Cardiac muscle cell (in vitro differentiated cells and primary cell): Measurements from ENCODE around the gene AUH. TPM values are rescaled to one million over a fixed set of nuclear protein-coding genes. Genes with fewer than 3 reads are reported as not detected.

Experiments used
- DNase-seq, 2 donors: peaks; one replicate each; pipeline versions ENCODE4 v3.0.0 to v3.0.0-alpha.2; 2010 to 2017; ENCODE audit warnings: low read depth in 1 of 2, low spot score in 1 of 2
- H3K27ac ChIP-seq: fragments of 200-600 bp; sonication (generic); 2 replicates; pipeline ENCODE4 v1.5.1; 2016
- H3K27me3 ChIP-seq: fragments of 200-600 bp; sonication (generic); 2 replicates; pipeline ENCODE4 v1.6.0; 2016; ENCODE audit warnings: control low read depth
- H3K36me3 ChIP-seq: fragments of 200-600 bp; sonication (generic); 2 replicates; pipeline ENCODE4 v1.5.1; 2016; ENCODE audit warnings: control low read depth
- H3K4me1 ChIP-seq: fragments of 200-600 bp; sonication (generic); 2 replicates; pipeline ENCODE4 v1.8.1; 2017; ENCODE audit warnings: low read depth, mild to moderate bottlenecking, mixed run types
- H3K4me3 ChIP-seq: fragments of 200-600 bp; sonication (generic); 2 replicates; pipeline ENCODE4 v1.5.1; 2016; ENCODE audit warnings: mild to moderate bottlenecking
- H3K9me3 ChIP-seq: fragments of 200-600 bp; sonication (generic); 2 replicates; pipeline ENCODE4 v1.5.1; 2017; ENCODE audit warnings: low read depth, mild to moderate bottlenecking, control low read depth
- CTCF ChIP-seq: IDR thresholded peaks from 2 replicates; pipeline ENCODE4 v1.5.1; 2012; ENCODE audit warnings: low read depth, mild to moderate bottlenecking, low read length
- polyA plus RNA-seq: library from polyadenylated mRNA; unstranded; fragments of >200 nt; fragmentation: Nextera tagmentation; extraction: Ambion mirVana; gene quantifications from 2 replicates; pipeline ENCODE4 v1.2.1, GENCODE V29; 2016
- total RNA-seq: library from RNA; depleted of rRNA; stranded (reverse); fragments of >200 nt; gene quantifications from 2 replicates; pipeline ENCODE4 v1.2.3, GENCODE V29; 2016

AUH gene
- total and polyA plus RNA-seq, 2 experiments from 2014 or later = 52.0 to 68.8 TPM

GRCh38 chr9:91303741-91304415, 57.8 kb downstream of the AUH start:
- Histone ChIP-seq H3K36me3 (no peaks in the 10 kb centered on the region), H3K9me3 (no peaks in the 10 kb centered on the region), H3K27me3 (no peaks in the 10 kb centered on the region), H3K4me1 (peaks cover 8% of the 10 kb centered on the region), H3K4me3 (no peak overlapping the region), H3K27ac (no peak overlapping the region)
- DNase-seq = no peak
- no peak for TF ChIP-seq CTCF

DNA sequence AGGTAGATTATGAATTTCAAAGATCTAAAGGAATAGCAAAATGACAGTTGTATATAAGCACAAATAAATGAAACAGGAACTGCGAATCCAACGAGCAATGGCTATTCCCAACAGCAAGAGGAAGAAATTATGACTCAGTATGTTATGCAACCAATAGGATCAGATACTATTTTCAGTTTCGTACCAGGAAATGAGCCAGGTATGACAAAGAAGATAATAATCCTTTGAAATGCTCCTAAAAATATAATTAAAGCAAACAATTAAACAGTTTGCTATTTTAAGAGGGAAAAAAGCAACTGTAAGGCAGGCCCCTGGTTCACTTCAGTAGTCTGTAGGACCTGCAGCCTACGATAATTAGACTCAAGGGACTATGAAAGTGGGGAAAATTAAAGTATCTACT, 58.9 kb downstream of the AUH start:
- Histone ChIP-seq H3K27me3 (no peaks in the 10 kb centered on the region), H3K27ac (no peak overlapping the region), H3K4me1 (peaks cover 8% of the 10 kb centered on the region), H3K4me3 (no peak overlapping the region), H3K9me3 (no peaks in the 10 kb centered on the region), H3K36me3 (no peaks in the 10 kb centered on the region)
- TF ChIP-seq CTCF = no peak
- DNase-seq = peak in 1 of 2 donors; percentile 71

DNA sequence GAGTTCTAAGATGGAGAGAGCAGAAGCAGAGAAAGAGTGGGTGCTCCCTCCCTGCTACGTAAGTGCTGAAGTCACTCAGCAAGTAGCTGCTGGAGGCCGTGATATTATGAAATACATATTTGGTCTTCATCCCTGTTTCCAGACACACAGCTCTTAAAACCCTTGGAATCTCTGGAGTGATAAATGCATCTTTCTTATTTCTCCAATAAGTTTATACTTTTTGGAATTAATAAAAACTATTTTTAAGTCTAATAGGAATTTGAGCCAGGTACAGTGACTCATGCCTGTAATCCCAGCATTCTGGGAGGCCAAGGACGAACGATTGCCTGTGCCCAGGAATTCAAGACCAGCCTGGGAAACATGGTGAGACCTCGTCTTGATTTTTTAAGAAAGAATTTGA, 60.6 kb downstream of the AUH start:
- no peak for TF ChIP-seq CTCF
- DNase-seq = peak in 1 of 2 donors; percentile 62
- H3K27me3 ChIP-seq = no peaks in the 10 kb centered on the region

DNA sequence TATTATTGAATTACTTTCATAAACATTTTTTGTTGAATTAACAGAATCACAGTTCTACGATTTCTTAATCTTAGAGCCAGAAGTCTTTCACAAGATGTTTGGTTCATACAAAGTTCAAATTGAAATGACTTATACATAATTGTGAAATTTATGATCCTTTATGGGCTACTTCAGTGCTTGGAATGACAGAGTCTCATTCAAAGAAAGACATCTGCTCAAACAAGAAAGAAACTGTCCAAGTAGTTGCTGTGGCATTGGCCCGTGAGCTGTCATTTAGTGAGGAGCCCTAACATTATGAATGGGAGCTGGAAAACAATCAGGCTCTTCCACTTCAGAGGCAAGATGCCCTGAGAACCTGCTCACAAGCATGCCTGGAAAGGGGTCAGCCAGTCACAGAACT, 63.4 kb downstream of the AUH start:
- no peak overlapping the region for H3K4me3 ChIP-seq
- H3K4me1 ChIP-seq = no peaks in the 10 kb centered on the region
- no peak for TF ChIP-seq CTCF
- no peaks in the 10 kb centered on the region for H3K9me3 ChIP-seq
- no peaks in the 10 kb centered on the region for H3K27me3 ChIP-seq
- no peak overlapping the region for H3K27ac ChIP-seq
- H3K36me3 ChIP-seq = peaks cover 22% of the 10 kb centered on the region
- peak; percentile 23 to 70 for DNase-seq

More for the DNA sequence above, 60.6 kb downstream of the AUH start:
- H3K9me3 ChIP-seq = no peaks in the 10 kb centered on the region
- peaks cover 3% of the 10 kb centered on the region for H3K4me1 ChIP-seq
- peaks cover 4% of the 10 kb centered on the region for H3K36me3 ChIP-seq
- H3K4me3 ChIP-seq = no peak overlapping the region
- H3K27ac ChIP-seq = no peak overlapping the region

- no peaks in the 10 kb centered on the region for H3K27me3 ChIP-seq
Measured at GRCh38 chr9:91297306-91297705, 64.4 kb downstream of the AUH start.

More at GRCh38 chr9:91297306-91297705, 64.4 kb downstream of the AUH start:
- Histone ChIP-seq H3K4me3 (no peak overlapping the region), H3K9me3 (no peaks in the 10 kb centered on the region), H3K36me3 (peaks cover 22% of the 10 kb centered on the region), H3K27ac (no peak overlapping the region), H3K4me1 (no peaks in the 10 kb centered on the region)
- no peak for TF ChIP-seq CTCF
- no peak for DNase-seq
